Activated T-helper 17 cell treated with anti-CD3 and anti-CD28 coated beads, Interleukin-2, amount 50 U/mL, for 72 hours (primary cell): Measurements from ENCODE around the gene SESN3. TPM values are rescaled to one million over a fixed set of nuclear protein-coding genes. Genes with fewer than 3 reads are reported as not detected.
"Not testable (repeated sequence)": the region's sequence is repeated elsewhere in the genome, so short reads cannot be mapped to it uniquely, and the experiment has no call there.

Source experiments
- ATAC-seq: fragments of 150-1000 bp; cut with Tn5 transposase; replicated peaks from 2 replicates; pipeline ENCODE4 v1.10.0; 2021; ENCODE audit warnings: mild to moderate bottlenecking, moderate library complexity
- H3K27ac Mint-ChIP-seq: one replicate; pipeline ENCODE4 v1.8.0; 2022; ENCODE audit warnings: mixed read lengths
- H3K27me3 Mint-ChIP-seq: one replicate; pipeline ENCODE4 v1.8.0; 2022; ENCODE audit warnings: mixed read lengths
- H3K36me3 Mint-ChIP-seq: one replicate; pipeline ENCODE4 v1.8.0; 2022; ENCODE audit warnings: low read depth, mild to moderate bottlenecking, mixed read lengths
- H3K4me1 Mint-ChIP-seq: one replicate; pipeline ENCODE4 v1.8.0; 2022; ENCODE audit warnings: mixed read lengths
- H3K4me3 Mint-ChIP-seq: one replicate; pipeline ENCODE4 v1.8.0; 2022; ENCODE audit warnings: mild to moderate bottlenecking, mixed read lengths
- H3K9me3 Mint-ChIP-seq: one replicate; pipeline ENCODE4 v1.8.0; 2022; ENCODE audit warnings: mixed read lengths
- total RNA-seq, 2 donors: library from RNA; stranded (reverse); gene quantifications; one replicate each; pipeline ENCODE4 v1.2.3, GENCODE V29; 2022

SESN3 gene
- total RNA-seq, 2 donors from 2014 or later = 4.6 to 9.7 TPM

DNA sequence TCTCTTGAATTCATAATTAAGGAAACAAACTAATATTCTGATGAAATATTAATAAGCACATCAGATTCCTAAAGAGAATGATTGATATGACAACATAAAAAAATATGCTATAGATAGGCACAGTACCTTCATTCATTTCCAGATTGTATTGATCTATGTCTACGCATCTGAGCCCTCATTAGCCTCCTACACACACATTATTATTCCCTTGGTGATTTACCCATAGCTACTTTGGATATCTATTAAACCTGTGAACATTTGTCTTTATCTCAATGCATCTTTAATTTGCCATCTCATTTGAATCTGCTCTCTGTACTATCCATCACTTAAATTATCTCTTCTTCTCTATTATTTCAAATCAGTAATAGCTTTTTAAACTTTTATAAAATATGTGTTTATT is 18.4 kb downstream of the SESN3 start:
- no peaks in the 10 kb centered on the region for H3K9me3 Mint-ChIP-seq
- ATAC-seq = no peak

DNA sequence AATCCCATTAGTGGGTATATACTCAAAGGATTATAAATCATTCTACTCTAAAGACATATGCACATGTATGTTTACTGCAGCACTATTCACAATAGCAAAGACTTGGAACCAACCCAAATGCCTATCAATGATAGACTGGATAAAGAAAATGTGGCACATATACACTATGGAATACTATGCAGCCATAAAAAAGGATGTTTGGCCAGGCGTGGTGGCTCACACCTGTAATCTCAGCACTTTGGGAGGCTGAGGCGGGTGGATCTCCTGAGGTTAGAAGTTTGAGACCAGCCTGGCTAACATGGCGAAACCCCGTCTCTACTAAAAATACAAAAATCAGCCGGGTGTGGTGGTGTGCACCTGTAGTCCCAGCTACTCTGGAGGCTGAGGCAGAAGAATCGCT is 21.5 kb downstream of the SESN3 start:
- H3K27me3 Mint-ChIP-seq, ATAC-seq: not testable (repeated sequence)

More for the DNA sequence above, 18.4 kb downstream of the SESN3 start:
- Mint-ChIP-seq H3K4me1 (peaks cover 8% of the 10 kb centered on the region), H3K27me3 (no peaks in the 10 kb centered on the region), H3K27ac (no peak overlapping the region), H3K36me3 (peaks cover 8% of the 10 kb centered on the region), H3K4me3 (no peak overlapping the region)

DNA sequence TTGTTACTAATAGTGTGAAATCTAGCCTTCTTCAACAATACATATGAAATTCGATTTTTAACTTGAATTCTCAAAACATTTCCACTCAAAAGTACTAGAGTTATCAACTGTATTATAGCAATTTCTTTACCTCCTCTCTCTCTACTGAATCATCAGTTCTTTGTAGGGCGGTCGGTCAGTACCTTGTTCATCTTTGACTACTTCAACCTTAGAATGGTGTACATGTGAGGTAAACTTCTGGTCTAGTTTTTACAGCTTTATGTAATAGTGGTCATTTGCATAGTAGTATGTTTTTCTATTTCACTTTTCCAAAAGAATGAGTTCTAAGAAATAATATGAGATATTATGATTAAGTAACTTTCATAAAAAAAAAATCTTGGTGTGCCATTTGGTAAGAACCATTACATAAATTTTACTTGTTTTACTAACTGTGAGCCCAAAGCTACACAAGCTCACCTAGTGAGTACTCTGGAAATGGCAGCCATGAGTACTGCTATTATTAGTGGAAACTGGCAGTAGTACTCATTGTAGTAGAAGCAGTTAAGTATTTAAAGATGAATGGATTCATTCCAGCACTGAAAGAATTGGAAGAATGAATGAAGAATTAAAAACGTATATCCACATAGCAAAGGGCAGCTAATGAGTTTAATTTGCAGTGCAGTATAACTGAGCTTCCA is 30.1 kb downstream of the SESN3 start:
- no peaks in the 10 kb centered on the region for H3K36me3 Mint-ChIP-seq
- peaks cover 17% of the 10 kb centered on the region for H3K4me1 Mint-ChIP-seq
- no peaks in the 10 kb centered on the region for H3K27me3 Mint-ChIP-seq
- H3K27ac Mint-ChIP-seq = no peak overlapping the region
- H3K9me3 Mint-ChIP-seq = peaks cover 4% of the 10 kb centered on the region
- H3K4me3 Mint-ChIP-seq = no peak overlapping the region
- peak; percentile 44 for ATAC-seq

More for the DNA sequence above, 21.5 kb downstream of the SESN3 start:
- H3K36me3 Mint-ChIP-seq, H3K4me3 Mint-ChIP-seq, H3K9me3 Mint-ChIP-seq, H3K27ac Mint-ChIP-seq: not testable (repeated sequence)
- H3K4me1 Mint-ChIP-seq = peaks cover 16% of the 10 kb centered on the region

DNA sequence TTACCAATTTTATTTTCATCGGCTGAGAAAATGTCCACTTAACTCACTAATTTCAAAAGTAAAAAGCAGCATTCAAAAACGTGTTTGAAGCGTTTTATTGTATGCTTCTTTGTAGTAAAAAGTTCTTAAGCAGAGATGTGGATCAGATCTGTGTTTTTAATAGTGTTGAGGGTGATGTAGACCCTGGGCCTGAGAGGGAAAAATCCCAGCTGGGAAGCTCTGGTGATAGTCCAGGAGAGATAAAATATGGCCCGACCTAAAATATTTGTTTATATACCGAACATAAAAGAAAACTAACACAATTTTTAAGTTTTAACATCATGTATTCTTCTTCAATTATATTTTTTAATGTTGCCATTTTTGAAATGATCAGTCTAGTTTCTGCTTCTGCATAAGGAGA is 35.2 kb downstream of the SESN3 start:
- H3K27me3 Mint-ChIP-seq = no peaks in the 10 kb centered on the region
- H3K27ac Mint-ChIP-seq = no peak overlapping the region
- peaks cover 17% of the 10 kb centered on the region for H3K36me3 Mint-ChIP-seq
- H3K4me1 Mint-ChIP-seq = peaks cover 9% of the 10 kb centered on the region
- ATAC-seq = no peak
- H3K4me3 Mint-ChIP-seq = no peak overlapping the region
- H3K9me3 Mint-ChIP-seq = no peaks in the 10 kb centered on the region

DNA sequence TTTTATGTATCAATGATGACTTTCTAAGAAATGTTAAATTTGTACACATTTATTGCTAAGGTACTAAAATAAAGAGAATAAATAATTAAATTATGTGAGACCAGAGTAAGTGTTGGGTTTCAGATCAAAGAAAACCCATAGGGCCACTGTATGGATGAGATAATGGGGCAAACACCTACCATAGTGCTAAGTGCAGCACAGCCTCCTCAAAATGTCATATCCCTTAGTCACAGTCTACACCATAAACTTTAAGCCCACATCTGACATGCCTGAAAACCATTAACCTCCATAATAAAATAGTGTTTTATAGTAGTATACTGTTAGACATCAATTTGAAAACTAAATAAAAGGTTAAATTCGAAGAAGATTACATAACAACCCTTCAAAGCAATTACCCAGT is 37.5 kb downstream of the SESN3 start:
- Mint-ChIP-seq H3K27me3 (no peaks in the 10 kb centered on the region), H3K36me3 (peaks cover 40% of the 10 kb centered on the region), H3K4me1 (peaks cover 9% of the 10 kb centered on the region), H3K9me3 (no peaks in the 10 kb centered on the region), H3K27ac (no peak overlapping the region), H3K4me3 (no peak overlapping the region)
- ATAC-seq = no peak

DNA sequence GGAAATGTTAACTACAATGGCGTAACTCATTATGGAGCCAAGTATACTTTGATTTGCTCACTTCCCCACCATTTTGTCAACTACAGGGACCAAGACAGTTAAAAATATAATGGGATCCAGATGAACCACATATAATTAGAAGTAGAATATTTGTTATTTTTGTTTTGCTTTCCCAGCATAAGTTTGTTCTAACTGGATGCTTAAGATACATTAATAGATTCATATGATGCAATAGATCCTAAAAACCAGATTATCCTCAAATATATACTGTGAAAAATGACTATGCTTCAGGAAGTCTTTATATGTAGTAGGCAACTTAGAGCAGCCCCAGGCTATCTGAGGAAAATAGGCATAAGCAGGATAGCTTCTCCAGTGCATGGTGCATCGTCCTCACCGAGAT is 38.3 kb downstream of the SESN3 start:
- H3K4me1 Mint-ChIP-seq = peaks cover 8% of the 10 kb centered on the region
- no peak overlapping the region for H3K4me3 Mint-ChIP-seq
- ATAC-seq = no peak
- H3K27me3 Mint-ChIP-seq = no peaks in the 10 kb centered on the region
- H3K27ac Mint-ChIP-seq = no peak overlapping the region
- H3K9me3 Mint-ChIP-seq = no peaks in the 10 kb centered on the region
- peaks cover 44% of the 10 kb centered on the region for H3K36me3 Mint-ChIP-seq

DNA sequence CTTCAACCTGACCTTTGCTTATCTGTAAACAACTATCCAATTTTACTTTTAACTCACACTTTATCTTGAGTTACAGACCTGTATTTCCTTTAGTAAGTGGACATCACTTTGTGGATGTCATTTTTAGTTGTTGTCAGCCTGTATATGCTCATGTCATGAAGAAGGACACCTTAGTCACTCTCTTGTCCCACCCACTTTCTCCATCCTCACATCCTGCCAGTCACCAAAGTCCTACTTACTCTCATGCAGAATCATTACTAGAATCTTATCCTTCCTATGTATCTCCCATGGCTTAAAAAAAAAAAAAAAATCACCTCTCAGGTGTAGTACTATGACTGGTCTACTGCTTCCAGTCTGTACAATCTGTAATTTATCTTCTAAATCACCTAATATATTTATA is 43.3 kb downstream of the SESN3 start:
- peak overlapping the region; percentile 4 for H3K27ac Mint-ChIP-seq
- peaks cover 56% of the 10 kb centered on the region for H3K36me3 Mint-ChIP-seq
- no peaks in the 10 kb centered on the region for H3K9me3 Mint-ChIP-seq

DNA sequence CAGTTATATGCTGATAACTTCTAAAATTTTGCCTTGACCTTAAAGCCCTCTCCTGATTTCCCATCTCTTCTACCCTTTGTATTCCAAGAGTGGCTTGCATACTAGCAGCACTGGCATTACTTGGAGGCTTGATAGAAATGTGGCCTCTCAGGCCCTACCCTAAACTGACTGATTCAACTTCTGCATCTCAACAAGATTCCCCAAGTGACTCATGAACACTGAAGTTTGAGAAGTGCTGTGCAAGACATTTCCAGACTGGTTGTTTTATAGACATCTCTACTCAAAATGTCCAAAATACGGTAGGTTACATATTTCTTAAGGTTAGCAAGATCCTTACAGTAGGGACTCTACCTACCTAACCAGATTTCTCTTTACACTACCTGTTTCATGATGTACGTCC is 48.6 kb downstream of the SESN3 start:
- no peak overlapping the region for H3K4me3 Mint-ChIP-seq
- H3K36me3 Mint-ChIP-seq = peaks cover 41% of the 10 kb centered on the region
- H3K9me3 Mint-ChIP-seq = no peaks in the 10 kb centered on the region
- peak overlapping the region; percentile 7 for H3K27ac Mint-ChIP-seq
- peaks cover 9% of the 10 kb centered on the region for H3K4me1 Mint-ChIP-seq
- ATAC-seq = peak; percentile 82
- no peaks in the 10 kb centered on the region for H3K27me3 Mint-ChIP-seq

More for the DNA sequence above, 43.3 kb downstream of the SESN3 start:
- Mint-ChIP-seq H3K4me1 (peaks cover 14% of the 10 kb centered on the region), H3K4me3 (no peak overlapping the region), H3K27me3 (no peaks in the 10 kb centered on the region)
- ATAC-seq = peak; percentile 61

DNA sequence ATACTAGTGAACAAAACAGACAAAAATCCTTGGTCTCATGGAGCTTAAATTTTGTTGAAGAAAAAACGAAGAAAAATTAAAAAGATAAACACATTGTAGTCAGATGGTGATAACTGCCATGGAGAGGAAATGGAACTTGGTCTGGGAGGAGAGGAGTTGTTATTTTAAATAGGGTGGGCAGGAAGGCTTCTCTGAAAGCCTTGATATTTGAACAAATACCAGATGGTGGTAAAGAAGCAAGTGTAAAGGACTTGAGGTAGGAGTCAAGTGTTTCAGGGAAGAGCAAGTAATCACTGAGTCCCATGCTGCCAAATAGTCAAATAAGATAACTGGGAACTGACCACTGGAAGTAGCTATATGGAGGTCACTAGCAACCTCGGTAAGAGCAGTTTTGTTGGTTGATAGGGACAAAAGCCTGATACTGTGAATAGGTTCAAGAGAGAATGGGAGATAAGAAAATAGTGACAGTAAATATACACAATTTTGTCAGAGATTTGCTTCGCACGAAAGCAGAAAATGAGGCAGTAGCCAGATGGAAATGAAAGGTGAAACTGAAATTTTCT is 55.1 kb downstream of the SESN3 start:
- no peak overlapping the region for H3K4me3 Mint-ChIP-seq
- no peaks in the 10 kb centered on the region for H3K4me1 Mint-ChIP-seq
- H3K9me3 Mint-ChIP-seq = no peaks in the 10 kb centered on the region
- ATAC-seq = no peak
- no peaks in the 10 kb centered on the region for H3K27me3 Mint-ChIP-seq
- H3K36me3 Mint-ChIP-seq = peaks cover 56% of the 10 kb centered on the region
- no peak overlapping the region for H3K27ac Mint-ChIP-seq

DNA sequence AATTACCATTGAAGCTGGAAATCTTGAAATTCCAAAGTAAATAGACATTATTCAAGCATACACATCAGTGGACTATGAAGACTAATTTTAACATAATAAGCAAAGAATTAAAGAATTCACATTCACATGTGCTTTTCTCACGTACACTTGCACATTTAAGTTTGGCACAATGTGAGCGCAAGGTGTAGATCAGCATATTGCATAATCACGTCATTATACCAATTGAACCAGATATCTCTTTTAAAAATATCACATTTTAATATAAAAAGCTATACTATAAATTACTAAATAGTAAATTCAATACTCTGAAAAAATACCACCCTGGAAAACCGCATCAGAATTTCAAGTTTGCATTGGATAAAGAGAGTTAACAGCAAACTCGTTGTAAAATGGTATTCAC is 60.7 kb downstream of the SESN3 start:
- Mint-ChIP-seq H3K4me1 (no peaks in the 10 kb centered on the region), H3K36me3 (peaks cover 16% of the 10 kb centered on the region), H3K27me3 (no peaks in the 10 kb centered on the region), H3K4me3 (no peak overlapping the region), H3K9me3 (no peaks in the 10 kb centered on the region), H3K27ac (no peak overlapping the region)
- no peak for ATAC-seq

DNA sequence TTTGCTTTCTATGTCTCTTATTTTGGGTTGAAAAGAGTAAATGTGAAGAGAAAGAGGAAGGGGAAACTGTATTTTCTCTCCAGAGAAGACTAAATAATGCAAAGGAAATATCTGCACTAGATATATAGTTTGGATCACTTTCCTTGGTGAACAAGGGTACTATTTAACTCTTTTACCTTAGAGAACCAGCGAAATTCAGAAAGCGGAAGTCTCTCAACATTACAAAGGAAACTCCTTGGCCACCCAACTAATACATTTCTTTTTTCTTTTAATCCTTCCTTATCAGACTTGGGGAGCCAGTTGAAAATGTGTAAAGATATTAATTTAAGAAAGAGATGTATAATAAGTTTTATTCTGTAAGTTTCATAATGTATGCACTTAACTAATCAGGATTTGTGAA is 64.2 kb downstream of the SESN3 start:
- H3K4me3 Mint-ChIP-seq = no peak overlapping the region

DNA sequence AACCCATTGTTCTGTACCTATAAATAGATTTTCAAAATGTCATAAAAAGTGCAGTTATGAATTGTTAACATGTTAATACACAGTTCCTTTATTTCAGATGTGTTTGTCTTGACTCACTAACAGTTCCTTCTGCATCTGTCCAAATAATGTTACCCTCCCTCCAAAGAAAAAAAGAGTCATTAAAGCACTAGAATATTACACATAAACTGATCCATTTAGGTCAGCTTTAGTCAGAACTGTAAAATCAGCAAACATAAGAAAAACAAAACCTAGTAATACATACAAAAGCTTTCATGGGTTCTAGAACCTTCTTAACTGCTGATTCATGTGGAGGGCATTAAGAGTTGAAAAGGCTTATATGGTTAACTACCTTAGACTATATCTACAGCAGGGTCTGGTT is 65.4 kb downstream of the SESN3 start:
- H3K4me3 Mint-ChIP-seq = no peak overlapping the region
- no peaks in the 10 kb centered on the region for H3K27me3 Mint-ChIP-seq
- H3K4me1 Mint-ChIP-seq = no peaks in the 10 kb centered on the region
- no peaks in the 10 kb centered on the region for H3K9me3 Mint-ChIP-seq
- no peak overlapping the region for H3K27ac Mint-ChIP-seq
- ATAC-seq = no peak
- no peaks in the 10 kb centered on the region for H3K36me3 Mint-ChIP-seq

More for the DNA sequence above, 64.2 kb downstream of the SESN3 start:
- no peak overlapping the region for H3K27ac Mint-ChIP-seq
- H3K36me3 Mint-ChIP-seq = no peaks in the 10 kb centered on the region
- no peaks in the 10 kb centered on the region for H3K9me3 Mint-ChIP-seq
- no peak for ATAC-seq
- no peaks in the 10 kb centered on the region for H3K27me3 Mint-ChIP-seq
- H3K4me1 Mint-ChIP-seq = no peaks in the 10 kb centered on the region

DNA sequence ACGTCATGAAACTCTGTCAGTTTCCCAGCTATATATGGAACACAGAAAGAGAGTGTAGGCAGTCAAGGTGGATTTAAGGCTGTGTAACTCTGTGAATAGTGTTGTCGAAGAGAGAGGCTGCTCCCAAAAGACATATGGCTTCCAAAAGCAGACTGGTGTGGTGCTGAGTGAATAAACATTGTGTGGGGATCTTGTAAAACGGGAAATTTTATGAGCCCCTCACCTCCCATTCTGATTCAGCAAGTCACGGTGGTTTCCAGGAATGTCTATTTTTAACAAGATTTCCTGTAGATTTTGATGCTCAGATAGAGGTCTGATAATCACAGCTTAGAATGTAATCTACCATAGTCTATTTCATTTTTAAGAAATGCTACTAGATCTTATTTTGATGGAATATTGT is 67.9 kb downstream of the SESN3 start:
- Mint-ChIP-seq H3K9me3 (no peaks in the 10 kb centered on the region), H3K4me3 (peak overlapping the region; percentile 5), H3K27ac (no peak overlapping the region), H3K4me1 (peaks cover 9% of the 10 kb centered on the region), H3K36me3 (no peaks in the 10 kb centered on the region), H3K27me3 (no peaks in the 10 kb centered on the region)
- no peak for ATAC-seq

DNA sequence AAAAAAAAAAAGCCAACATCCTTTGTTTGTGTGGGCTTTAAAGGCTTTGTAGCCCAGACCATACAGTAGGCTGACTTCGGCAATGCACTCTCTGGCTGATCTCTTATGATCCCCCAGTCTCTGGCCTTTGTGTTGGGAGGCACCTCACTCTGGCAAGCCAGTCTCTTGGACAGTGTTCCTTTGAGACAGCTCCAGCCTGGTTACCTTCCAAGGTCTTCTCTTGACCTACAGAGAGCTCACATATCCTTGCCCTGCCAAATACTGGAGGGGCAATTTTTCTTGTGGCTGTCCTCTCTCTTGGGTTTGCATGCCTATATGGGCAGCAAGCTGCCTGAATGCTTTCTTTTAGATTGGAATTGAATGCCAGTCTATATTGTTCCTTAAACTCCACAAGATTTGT is 69.8 kb downstream of the SESN3 start:
- Mint-ChIP-seq H3K27ac (no peak overlapping the region), H3K4me3 (no peak overlapping the region), H3K36me3 (no peaks in the 10 kb centered on the region), H3K4me1 (peaks cover 17% of the 10 kb centered on the region), H3K9me3 (no peaks in the 10 kb centered on the region), H3K27me3 (no peaks in the 10 kb centered on the region)
- no peak for ATAC-seq

DNA sequence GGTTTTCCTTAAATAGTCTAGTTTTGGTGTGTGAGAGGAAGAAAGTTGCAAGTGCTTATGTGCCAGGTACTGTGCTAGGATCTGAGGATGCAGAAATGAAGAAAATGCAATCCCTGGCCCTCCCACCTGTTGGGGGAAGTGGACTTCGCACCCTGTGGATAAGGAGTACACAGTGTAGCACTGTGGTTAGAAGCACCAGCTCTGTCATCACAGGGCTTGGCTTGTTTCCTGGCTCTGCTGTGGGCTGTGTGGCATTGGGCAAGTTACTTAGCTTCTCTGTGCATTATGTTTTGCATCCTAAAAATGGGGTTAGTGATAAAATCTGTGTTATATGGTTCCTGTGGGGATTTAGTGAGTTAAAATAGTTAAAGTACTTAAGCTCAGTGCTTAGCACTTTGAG is 73.2 kb downstream of the SESN3 start:
- H3K4me1 Mint-ChIP-seq = peaks cover 28% of the 10 kb centered on the region
- no peaks in the 10 kb centered on the region for H3K27me3 Mint-ChIP-seq
- peak; percentile 39 for ATAC-seq
- no peak overlapping the region for H3K4me3 Mint-ChIP-seq
- H3K27ac Mint-ChIP-seq = peak overlapping the region; percentile 2
- no peaks in the 10 kb centered on the region for H3K9me3 Mint-ChIP-seq
- no peaks in the 10 kb centered on the region for H3K36me3 Mint-ChIP-seq
